ENCODE measurements around the gene SEMA6D.

SEMA6D gene

GRCh38 chr15:47780971-47781370 lies 63.7 kb downstream of the SEMA6D start:
- Histone ChIP-seq H3K27ac (replicated peaks) (no peak overlapping the region), H3K27me3 (ENCODE audit: insufficient read depth, poor library complexity, severe bottlenecking) (no peaks in the 10 kb centered on the region), H3K4me3 (replicated peaks; ENCODE audit: insufficient read depth, low read length) (no peak overlapping the region)
- no peak for DNase-seq (ENCODE audit: low read depth in 1 of 2, low spot score in 1 of 2)
- TF ChIP-seq, protein P1, sequence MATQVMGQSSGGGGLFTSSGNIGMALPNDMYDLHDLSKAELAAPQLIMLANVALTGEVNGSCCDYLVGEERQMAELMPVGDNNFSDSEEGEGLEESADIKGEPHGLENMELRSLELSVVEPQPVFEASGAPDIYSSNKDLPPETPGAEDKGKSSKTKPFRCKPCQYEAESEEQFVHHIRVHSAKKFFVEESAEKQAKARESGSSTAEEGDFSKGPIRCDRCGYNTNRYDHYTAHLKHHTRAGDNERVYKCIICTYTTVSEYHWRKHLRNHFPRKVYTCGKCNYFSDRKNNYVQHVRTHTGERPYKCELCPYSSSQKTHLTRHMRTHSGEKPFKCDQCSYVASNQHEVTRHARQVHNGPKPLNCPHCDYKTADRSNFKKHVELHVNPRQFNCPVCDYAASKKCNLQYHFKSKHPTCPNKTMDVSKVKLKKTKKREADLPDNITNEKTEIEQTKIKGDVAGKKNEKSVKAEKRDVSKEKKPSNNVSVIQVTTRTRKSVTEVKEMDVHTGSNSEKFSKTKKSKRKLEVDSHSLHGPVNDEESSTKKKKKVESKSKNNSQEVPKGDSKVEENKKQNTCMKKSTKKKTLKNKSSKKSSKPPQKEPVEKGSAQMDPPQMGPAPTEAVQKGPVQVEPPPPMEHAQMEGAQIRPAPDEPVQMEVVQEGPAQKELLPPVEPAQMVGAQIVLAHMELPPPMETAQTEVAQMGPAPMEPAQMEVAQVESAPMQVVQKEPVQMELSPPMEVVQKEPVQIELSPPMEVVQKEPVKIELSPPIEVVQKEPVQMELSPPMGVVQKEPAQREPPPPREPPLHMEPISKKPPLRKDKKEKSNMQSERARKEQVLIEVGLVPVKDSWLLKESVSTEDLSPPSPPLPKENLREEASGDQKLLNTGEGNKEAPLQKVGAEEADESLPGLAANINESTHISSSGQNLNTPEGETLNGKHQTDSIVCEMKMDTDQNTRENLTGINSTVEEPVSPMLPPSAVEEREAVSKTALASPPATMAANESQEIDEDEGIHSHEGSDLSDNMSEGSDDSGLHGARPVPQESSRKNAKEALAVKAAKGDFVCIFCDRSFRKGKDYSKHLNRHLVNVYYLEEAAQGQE (IDR thresholded peaks at IDR 0.05; ENCODE audit: insufficient replicate concordance, low read depth) = no peak
- TF ChIP-seq, protein P2, sequence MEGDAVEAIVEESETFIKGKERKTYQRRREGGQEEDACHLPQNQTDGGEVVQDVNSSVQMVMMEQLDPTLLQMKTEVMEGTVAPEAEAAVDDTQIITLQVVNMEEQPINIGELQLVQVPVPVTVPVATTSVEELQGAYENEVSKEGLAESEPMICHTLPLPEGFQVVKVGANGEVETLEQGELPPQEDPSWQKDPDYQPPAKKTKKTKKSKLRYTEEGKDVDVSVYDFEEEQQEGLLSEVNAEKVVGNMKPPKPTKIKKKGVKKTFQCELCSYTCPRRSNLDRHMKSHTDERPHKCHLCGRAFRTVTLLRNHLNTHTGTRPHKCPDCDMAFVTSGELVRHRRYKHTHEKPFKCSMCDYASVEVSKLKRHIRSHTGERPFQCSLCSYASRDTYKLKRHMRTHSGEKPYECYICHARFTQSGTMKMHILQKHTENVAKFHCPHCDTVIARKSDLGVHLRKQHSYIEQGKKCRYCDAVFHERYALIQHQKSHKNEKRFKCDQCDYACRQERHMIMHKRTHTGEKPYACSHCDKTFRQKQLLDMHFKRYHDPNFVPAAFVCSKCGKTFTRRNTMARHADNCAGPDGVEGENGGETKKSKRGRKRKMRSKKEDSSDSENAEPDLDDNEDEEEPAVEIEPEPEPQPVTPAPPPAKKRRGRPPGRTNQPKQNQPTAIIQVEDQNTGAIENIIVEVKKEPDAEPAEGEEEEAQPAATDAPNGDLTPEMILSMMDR (IDR thresholded peaks at IDR 0.05; ENCODE audit: insufficient read depth, low read length) = no peak
- TF ChIP-seq SPI1 (IDR thresholded peaks at IDR 0.05; ENCODE audit: borderline replicate concordance, low read depth) (no peak), POLR2AphosphoS5 (IDR thresholded peaks at IDR 0.05; ENCODE audit: low read depth) (no peak), GABPA (IDR thresholded peaks at IDR 0.05; ENCODE audit: low read depth) (no peak)

GRCh38 chr15:47781527-47781926 lies 64.2 kb downstream of the SEMA6D start:
- no peaks in the 10 kb centered on the region for H3K27me3 ChIP-seq (ENCODE audit: insufficient read depth, poor library complexity, severe bottlenecking)
- no peak overlapping the region for H3K27ac ChIP-seq (replicated peaks)
- no peak overlapping the region for H3K4me3 ChIP-seq (replicated peaks; ENCODE audit: insufficient read depth, low read length)
- TF ChIP-seq, protein P1 (IDR thresholded peaks at IDR 0.05; ENCODE audit: insufficient replicate concordance, low read depth) = no peak
- TF ChIP-seq GABPA (IDR thresholded peaks at IDR 0.05; ENCODE audit: low read depth) = no peak
- TF ChIP-seq, protein P2 (IDR thresholded peaks at IDR 0.05; ENCODE audit: insufficient read depth, low read length) = no peak
- TF ChIP-seq SPI1 (IDR thresholded peaks at IDR 0.05; ENCODE audit: borderline replicate concordance, low read depth) = no peak
- no peak for TF ChIP-seq POLR2AphosphoS5 (IDR thresholded peaks at IDR 0.05; ENCODE audit: low read depth)
- no peak for DNase-seq (ENCODE audit: low read depth in 1 of 2, low spot score in 1 of 2)

DNA sequence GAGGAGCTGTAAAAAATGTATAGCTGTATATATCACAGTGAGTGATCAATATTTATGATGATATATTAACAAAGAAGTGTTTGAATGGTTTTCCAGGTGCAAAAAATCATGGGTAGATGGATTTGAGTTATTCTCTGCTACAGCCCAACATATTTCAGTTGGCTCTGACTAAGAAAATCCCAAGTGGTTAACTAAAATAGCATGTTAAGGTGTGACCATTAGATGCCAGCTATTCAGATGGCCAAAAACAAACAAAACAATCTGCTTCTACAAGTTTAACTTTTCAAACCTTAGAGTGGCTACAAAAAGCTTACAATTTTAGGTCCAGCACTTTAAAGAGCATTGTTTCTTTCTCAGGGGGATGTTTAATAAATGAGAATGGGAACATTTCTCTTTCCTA lies 67.5 kb downstream of the SEMA6D start:
- DNase-seq (ENCODE audit: low read depth in 1 of 2, low spot score in 1 of 2) = no peak
- H3K27me3 ChIP-seq (ENCODE audit: insufficient read depth, poor library complexity, severe bottlenecking) = no peaks in the 10 kb centered on the region
- no peak overlapping the region for H3K27ac ChIP-seq (replicated peaks)
- TF ChIP-seq POLR2AphosphoS5 (IDR thresholded peaks at IDR 0.05; ENCODE audit: low read depth) (no peak), SPI1 (IDR thresholded peaks at IDR 0.05; ENCODE audit: borderline replicate concordance, low read depth) (no peak), GABPA (IDR thresholded peaks at IDR 0.05; ENCODE audit: low read depth) (no peak)
- TF ChIP-seq, protein P1 (IDR thresholded peaks at IDR 0.05; ENCODE audit: insufficient replicate concordance, low read depth) = no peak
- TF ChIP-seq, protein P2 (IDR thresholded peaks at IDR 0.05; ENCODE audit: insufficient read depth, low read length) = no peak
- H3K4me3 ChIP-seq (replicated peaks; ENCODE audit: insufficient read depth, low read length) = no peak overlapping the region

Data from HL-60 (cell line).